Measurements from ENCODE around the gene OR10T2. TPM values are rescaled to one million over a fixed set of nuclear protein-coding genes. Genes with fewer than 3 reads are reported as not detected.

Gene OR10T2
- total RNA-seq, 1 experiment from 2014 or later: not detected

GRCh38 chr1:158371188-158371953, 27.9 kb downstream of the OR10T2 start:
- ChIA-PET CTCF (no interaction called here), POLR2A (ENCODE audit: unreplicated experiment) (no interaction called here)
- DNase-seq: no peak
- H3K36me3 ChIP-seq (ENCODE audit: low read depth): no peaks in the 10 kb centered on the region
- H2AFZ ChIP-seq: no peak overlapping the region
- H3K4me2 ChIP-seq: no peak overlapping the region
- H3K4me1 ChIP-seq (replicated peaks; ENCODE audit: insufficient read depth): no peaks in the 10 kb centered on the region
- intact Hi-C loops (cut with micrococcal nuclease; ENCODE audit: unreplicated experiment): no loop called here
- H3K27ac ChIP-seq: no peak overlapping the region
- no peaks in the 10 kb centered on the region for H3K79me2 ChIP-seq (ENCODE audit: low read depth)
- TF ChIP-seq EZH2 (IDR thresholded peaks at IDR 0.05; ENCODE audit: low read depth) (no peak), CTCF (conservative IDR thresholded peaks at IDR 0.05) (no peak)
- no peak overlapping the region for H3K4me3 ChIP-seq
- no peaks in the 10 kb centered on the region for H3F3A ChIP-seq (ENCODE audit: insufficient read depth, low read depth)
- H3K27me3 ChIP-seq (ENCODE audit: insufficient read depth, low read depth): no peaks in the 10 kb centered on the region
- no TSS peak for BruUV-seq (replicated peaks)
- no peaks in the 10 kb centered on the region for H4K20me1 ChIP-seq (ENCODE audit: insufficient read depth)
- H3K9me2 ChIP-seq (ENCODE audit: insufficient read depth): no peaks in the 10 kb centered on the region
- no peaks in the 10 kb centered on the region for H3K9me3 ChIP-seq (ENCODE audit: insufficient read depth, low read depth)

DNA sequence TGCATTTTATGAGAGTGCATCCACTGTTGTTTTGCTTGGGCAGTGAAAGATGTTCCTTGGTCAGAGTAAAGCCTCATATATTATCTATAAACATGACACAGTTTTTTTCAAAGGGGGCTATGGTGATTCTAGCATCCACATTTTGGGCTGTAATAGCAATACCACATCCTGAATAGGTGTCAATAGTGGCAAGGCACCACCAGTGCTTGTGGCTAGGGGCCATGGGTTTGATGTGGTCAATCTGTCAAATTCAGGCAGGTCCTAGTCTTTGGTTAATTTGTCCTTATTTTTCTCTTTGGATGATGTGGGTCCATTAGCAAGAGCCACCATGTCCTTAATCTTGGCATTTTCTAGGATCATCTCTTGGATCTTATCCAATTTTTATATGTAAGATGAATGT, 32.5 kb downstream of the OR10T2 start:
- no peaks in the 10 kb centered on the region for H3F3A ChIP-seq (ENCODE audit: insufficient read depth, low read depth)
- H3K27me3 ChIP-seq (ENCODE audit: insufficient read depth, low read depth): no peaks in the 10 kb centered on the region
- ChIA-PET CTCF (no interaction called here), POLR2A (ENCODE audit: unreplicated experiment) (no interaction called here)
- no TSS peak for BruUV-seq (replicated peaks)
- no peak overlapping the region for H3K27ac ChIP-seq
- no peak overlapping the region for H3K4me3 ChIP-seq
- no peaks in the 10 kb centered on the region for H3K9me2 ChIP-seq (ENCODE audit: insufficient read depth)
- no peak for DNase-seq
- no peaks in the 10 kb centered on the region for H3K4me1 ChIP-seq (replicated peaks; ENCODE audit: insufficient read depth)
- H2AFZ ChIP-seq: no peak overlapping the region
- no peaks in the 10 kb centered on the region for H3K79me2 ChIP-seq (ENCODE audit: low read depth)
- no peak overlapping the region for H3K4me2 ChIP-seq
- H3K9me3 ChIP-seq (ENCODE audit: insufficient read depth, low read depth): no peaks in the 10 kb centered on the region
- no peak for TF ChIP-seq CTCF (conservative IDR thresholded peaks at IDR 0.05)
- TF ChIP-seq EZH2 (IDR thresholded peaks at IDR 0.05; ENCODE audit: low read depth): no peak
- no peaks in the 10 kb centered on the region for H4K20me1 ChIP-seq (ENCODE audit: insufficient read depth)
- intact Hi-C loops (cut with micrococcal nuclease; ENCODE audit: unreplicated experiment): no loop called here
- H3K36me3 ChIP-seq (ENCODE audit: low read depth): no peaks in the 10 kb centered on the region

- no peaks in the 10 kb centered on the region for H4K20me1 ChIP-seq (ENCODE audit: insufficient read depth)
- no peak for DNase-seq
- POLR2A ChIA-PET (ENCODE audit: unreplicated experiment): no interaction called here
- no peaks in the 10 kb centered on the region for H3F3A ChIP-seq (ENCODE audit: insufficient read depth, low read depth)
- H3K27ac ChIP-seq: no peak overlapping the region
- H3K79me2 ChIP-seq (ENCODE audit: low read depth): no peaks in the 10 kb centered on the region
- CTCF ChIA-PET: no interaction called here
- intact Hi-C loops (cut with micrococcal nuclease; ENCODE audit: unreplicated experiment): no loop called here
- BruUV-seq (replicated peaks): no TSS peak
- no peak overlapping the region for H2AFZ ChIP-seq
- H3K4me2 ChIP-seq: no peak overlapping the region
- no peaks in the 10 kb centered on the region for H3K27me3 ChIP-seq (ENCODE audit: insufficient read depth, low read depth)
- TF ChIP-seq EZH2 (IDR thresholded peaks at IDR 0.05; ENCODE audit: low read depth) (no peak), CTCF (conservative IDR thresholded peaks at IDR 0.05) (no peak)
- H3K36me3 ChIP-seq (ENCODE audit: low read depth): no peaks in the 10 kb centered on the region
- no peak overlapping the region for H3K4me3 ChIP-seq
- H3K4me1 ChIP-seq (replicated peaks; ENCODE audit: insufficient read depth): no peaks in the 10 kb centered on the region
- H3K9me3 ChIP-seq (ENCODE audit: insufficient read depth, low read depth): no peaks in the 10 kb centered on the region
- H3K9me2 ChIP-seq (ENCODE audit: insufficient read depth): no peaks in the 10 kb centered on the region
These were observed 36.3 kb downstream of the OR10T2 start for GRCh38 chr1:158362941-158363340.
